NCI-H82 (cell line): ENCODE results near the gene CP.

Experiments used
- DNase-seq: peaks from one replicate; lab custom pipeline; 2025; lab: John Stamatoyannopoulos, UW

The CP gene

GRCh38 chr3:149122721-149123578 is 98.7 kb downstream of the CP start:
- no peak for DNase-seq
